Smooth muscle cell (in vitro differentiated cells): ENCODE data around the gene ZNF24. TPM values are rescaled to one million over a fixed set of nuclear protein-coding genes. Genes with fewer than 3 reads are reported as not detected.

Experiments used
- DNase-seq: peaks from one replicate; lab custom pipeline; 2025; ENCODE audit not compliant: unreplicated experiment; lab: John Stamatoyannopoulos, UW
- H2AFZ ChIP-seq: fragments of 200-600 bp; sonication (generic); 2 replicates; pipeline ENCODE4 v1.6.0; 2016; ENCODE audit warnings: antibody characterized with exemption, low read depth, mild to moderate bottlenecking
- H3F3A ChIP-seq: fragments of 200-600 bp; sonication (generic); 2 replicates; pipeline ENCODE4 v1.6.0; 2017; ENCODE audit warnings: antibody characterized with exemption, low read depth
- H3K27ac ChIP-seq: fragments of 200-600 bp; sonication (generic); 2 replicates; pipeline ENCODE4 v1.5.1; 2016; ENCODE audit warnings: low read depth, mild to moderate bottlenecking
- H3K27me3 ChIP-seq: fragments of 200-600 bp; sonication (generic); 2 replicates; pipeline ENCODE4 v1.6.1; 2016; ENCODE audit warnings: low read depth, mild to moderate bottlenecking
- H3K36me3 ChIP-seq: fragments of 200-600 bp; sonication (generic); 2 replicates; pipeline ENCODE4 v1.5.1; 2016; ENCODE audit warnings: low read depth
- H3K4me1 ChIP-seq: fragments of 200-600 bp; sonication (generic); 2 replicates; pipeline ENCODE4 v1.5.1; 2016; ENCODE audit warnings: low read depth
- H3K4me2 ChIP-seq: fragments of 200-600 bp; sonication (generic); 2 replicates; pipeline ENCODE4 v1.6.0; 2016; ENCODE audit warnings: mild to moderate bottlenecking
- H3K4me3 ChIP-seq: fragments of 200-600 bp; sonication (generic); 2 replicates; pipeline ENCODE4 v1.5.1; 2016; ENCODE audit warnings: mild to moderate bottlenecking
- H3K79me2 ChIP-seq: fragments of 200-600 bp; sonication (generic); 2 replicates; pipeline ENCODE4 v1.6.0; 2016; ENCODE audit warnings: low read depth, mild to moderate bottlenecking
- H3K9ac ChIP-seq: fragments of 200-600 bp; sonication (generic); 2 replicates; pipeline ENCODE4 v1.6.0; 2016; ENCODE audit warnings: low read depth
- H3K9me3 ChIP-seq: fragments of 200-600 bp; sonication (generic); replicated peaks from 2 replicates; pipeline ENCODE4 v1.5.1; 2016; ENCODE audit warnings: low read depth
- H4K20me1 ChIP-seq: fragments of 200-600 bp; sonication (generic); 2 replicates; pipeline ENCODE4 v1.6.0; 2016; ENCODE audit warnings: low read depth
- WGBS: methylation state at CpG from one replicate; pipeline ENCODE4 v1.1.7; 2016; ENCODE audit warnings: low lambda C conversion rate; 5-methylcytosine and 5-hydroxymethylcytosine counted together
- polyA plus RNA-seq: library from polyadenylated mRNA; unstranded; fragments of >200 nt; fragmentation: Nextera tagmentation; extraction: Ambion mirVana; gene quantifications from 2 replicates; pipeline ENCODE4 v1.2.1, GENCODE V29; 2016
- total RNA-seq: library from RNA; depleted of rRNA; stranded (reverse); fragments of >200 nt; gene quantifications from 2 replicates; pipeline ENCODE4 v1.2.3, GENCODE V29; 2014
- TF ChIP-seq, protein P1 (sequence below): fragments of 200-600 bp; sonication (generic); IDR thresholded peaks from 2 replicates; pipeline ENCODE4 v1.5.1; 2017; ENCODE audit warnings: borderline replicate concordance, mild to moderate bottlenecking, antibody characterized with exemption; ENCODE audit not compliant: insufficient read depth, poor library complexity, severe bottlenecking

ZNF24 gene
- total and polyA plus RNA-seq, 2 experiments from 2014 or later: 26.2 to 40.8 TPM

DNA sequence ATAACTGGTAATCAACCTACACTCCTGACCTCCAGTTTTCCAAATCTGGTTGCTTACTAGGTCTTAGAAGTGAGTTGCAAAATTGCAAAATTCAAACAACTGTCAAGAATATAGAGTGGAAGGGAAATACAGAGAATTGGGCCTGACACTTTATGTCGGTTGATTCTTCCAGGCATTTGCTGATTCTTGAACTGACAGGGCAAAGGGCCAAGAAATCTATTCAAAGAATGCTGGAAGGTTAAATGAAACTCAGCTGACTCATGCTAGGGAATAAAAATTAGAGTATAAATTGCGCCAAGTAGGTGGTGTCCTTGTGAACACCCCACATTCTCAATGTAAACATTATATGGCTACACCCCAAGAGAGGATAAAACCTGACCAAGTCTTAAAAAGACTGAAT, 32.7 kb downstream of the ZNF24 start:
- Histone ChIP-seq H3K4me2 (no peak overlapping the region), H4K20me1 (no peaks in the 10 kb centered on the region), H3K27me3 (no peaks in the 10 kb centered on the region), H3K79me2 (no peaks in the 10 kb centered on the region), H3F3A (no peaks in the 10 kb centered on the region), H3K9me3 (peaks cover 34% of the 10 kb centered on the region), H3K4me1 (no peaks in the 10 kb centered on the region), H3K9ac (no peak overlapping the region), H2AFZ (no peak overlapping the region), H3K36me3 (peaks cover 34% of the 10 kb centered on the region), H3K27ac (no peak overlapping the region), H3K4me3 (no peak overlapping the region)
- DNase-seq: no peak
- 95% methylated on average over 2 of the region's 2 CpGs for whole genome bisulfite sequencing
- TF ChIP-seq, protein P1, sequence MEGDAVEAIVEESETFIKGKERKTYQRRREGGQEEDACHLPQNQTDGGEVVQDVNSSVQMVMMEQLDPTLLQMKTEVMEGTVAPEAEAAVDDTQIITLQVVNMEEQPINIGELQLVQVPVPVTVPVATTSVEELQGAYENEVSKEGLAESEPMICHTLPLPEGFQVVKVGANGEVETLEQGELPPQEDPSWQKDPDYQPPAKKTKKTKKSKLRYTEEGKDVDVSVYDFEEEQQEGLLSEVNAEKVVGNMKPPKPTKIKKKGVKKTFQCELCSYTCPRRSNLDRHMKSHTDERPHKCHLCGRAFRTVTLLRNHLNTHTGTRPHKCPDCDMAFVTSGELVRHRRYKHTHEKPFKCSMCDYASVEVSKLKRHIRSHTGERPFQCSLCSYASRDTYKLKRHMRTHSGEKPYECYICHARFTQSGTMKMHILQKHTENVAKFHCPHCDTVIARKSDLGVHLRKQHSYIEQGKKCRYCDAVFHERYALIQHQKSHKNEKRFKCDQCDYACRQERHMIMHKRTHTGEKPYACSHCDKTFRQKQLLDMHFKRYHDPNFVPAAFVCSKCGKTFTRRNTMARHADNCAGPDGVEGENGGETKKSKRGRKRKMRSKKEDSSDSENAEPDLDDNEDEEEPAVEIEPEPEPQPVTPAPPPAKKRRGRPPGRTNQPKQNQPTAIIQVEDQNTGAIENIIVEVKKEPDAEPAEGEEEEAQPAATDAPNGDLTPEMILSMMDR: no peak

GRCh38 chr18:35306588-35307250, 37.5 kb downstream of the ZNF24 start:
- TF ChIP-seq, protein P1: no peak
- H3K4me2 ChIP-seq: no peak overlapping the region
- no peak for DNase-seq
- WGBS: 99% methylated on average over 5 of the region's 5 CpGs
- H3K79me2 ChIP-seq: peaks cover 32% of the 10 kb centered on the region
- H3K9ac ChIP-seq: no peak overlapping the region
- no peak overlapping the region for H2AFZ ChIP-seq
- H3K4me3 ChIP-seq: peak overlapping the region; percentile 10
- H3K27ac ChIP-seq: no peak overlapping the region
- peaks cover 67% of the 10 kb centered on the region for H3K9me3 ChIP-seq
- H3K4me1 ChIP-seq: no peaks in the 10 kb centered on the region
- H4K20me1 ChIP-seq: no peaks in the 10 kb centered on the region
- H3K27me3 ChIP-seq: no peaks in the 10 kb centered on the region
- peaks cover 68% of the 10 kb centered on the region for H3K36me3 ChIP-seq
- peaks cover 5% of the 10 kb centered on the region for H3F3A ChIP-seq

- H3K4me3 ChIP-seq: no peak overlapping the region
- H2AFZ ChIP-seq: no peak overlapping the region
- peaks cover 63% of the 10 kb centered on the region for H3K79me2 ChIP-seq
- H4K20me1 ChIP-seq: no peaks in the 10 kb centered on the region
- TF ChIP-seq, protein P1: no peak
- no peaks in the 10 kb centered on the region for H3K4me1 ChIP-seq
- H3K9ac ChIP-seq: no peak overlapping the region
- WGBS: 92% methylated on average over 4 of the region's 4 CpGs
- H3K27me3 ChIP-seq: no peaks in the 10 kb centered on the region
- peaks cover 5% of the 10 kb centered on the region for H3F3A ChIP-seq
- H3K4me2 ChIP-seq: no peak overlapping the region
- peaks cover 81% of the 10 kb centered on the region for H3K36me3 ChIP-seq
- DNase-seq: no peak
- peaks cover 77% of the 10 kb centered on the region for H3K9me3 ChIP-seq
- no peak overlapping the region for H3K27ac ChIP-seq
Measured at GRCh38 chr18:35303610-35304009, 40.6 kb downstream of the ZNF24 start.

DNA sequence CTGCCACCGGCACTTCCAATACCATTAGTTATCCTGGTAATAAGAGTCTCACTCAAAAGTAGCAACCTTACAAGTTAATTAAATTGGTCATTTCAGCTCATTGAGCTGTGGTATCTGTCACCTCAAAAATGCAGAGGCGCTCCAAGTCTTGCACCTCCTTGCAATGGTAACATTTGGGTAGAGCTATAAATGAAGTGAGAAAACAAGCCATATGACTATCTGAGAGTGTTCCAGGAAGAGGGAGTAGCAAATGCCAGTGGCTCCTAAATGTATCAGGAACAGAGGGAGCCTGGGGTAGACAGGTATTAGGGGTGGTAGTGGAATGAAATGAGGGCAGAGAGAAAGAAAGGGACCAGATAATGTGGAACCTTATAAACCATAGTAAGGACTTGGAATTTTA, 48.2 kb downstream of the ZNF24 start:
- Histone ChIP-seq H3K27me3 (no peaks in the 10 kb centered on the region), H3K79me2 (peaks cover 95% of the 10 kb centered on the region), H3K4me3 (no peak overlapping the region), H3K4me1 (peaks cover 2% of the 10 kb centered on the region), H4K20me1 (no peaks in the 10 kb centered on the region), H2AFZ (no peak overlapping the region), H3K4me2 (no peak overlapping the region), H3F3A (no peaks in the 10 kb centered on the region), H3K9me3 (peaks cover 25% of the 10 kb centered on the region), H3K9ac (no peak overlapping the region), H3K36me3 (peaks cover 49% of the 10 kb centered on the region), H3K27ac (no peak overlapping the region)
- TF ChIP-seq, protein P1: no peak
- 98% methylated on average over 2 of the region's 2 CpGs for WGBS
- DNase-seq: no peak
